ENCODE measurements around the gene KIAA1614.
"Not testable (repeated sequence)": the region's sequence is repeated elsewhere in the genome, so short reads cannot be mapped to it uniquely, and the experiment has no call there.

KIAA1614 gene

GRCh38 chr1:180954005-180954800 is 41.5 kb downstream of the KIAA1614 start:
- Histone ChIP-seq H3K9ac (ENCODE audit: low read length) (peak overlapping the region; percentile 50; the same call in 1 of the 2 replicates), H2AFZ (ENCODE audit: low read depth, low read length) (no peak overlapping the region), H3K9me3 (ENCODE audit: insufficient read depth, low read length) (no peaks in the 10 kb centered on the region), H3K4me1 (ENCODE audit: low read length) (peaks cover 6% of the 10 kb centered on the region; the same call in 1 of the 2 replicates), H3K36me3 (replicated peaks; ENCODE audit: low read depth, low read length) (peaks cover 17% of the 10 kb centered on the region), H3K27ac (ENCODE audit: low read length) (no peak overlapping the region), H4K20me1 (ENCODE audit: insufficient read depth, low read length) (0 out of 2 replicates have a peak, but pooled peaks cover 7% of the 10 kb centered on the region), H3K27me3 (ENCODE audit: low read depth, low read length) (no peaks in the 10 kb centered on the region), H3K4me3 (ENCODE audit: low read length) (peak overlapping the region; percentile 66), H3K79me2 (ENCODE audit: low read length) (no peaks in the 10 kb centered on the region), H3K4me2 (ENCODE audit: low read length) (peak overlapping the region; percentile 62)
- TF ChIP-seq CTCF (IDR thresholded peaks at IDR 0.05; ENCODE audit: low read depth, low read length) (no peak), EZH2phosphoT487 (IDR thresholded peaks at IDR 0.05; ENCODE audit: low read depth) (no peak)

DNA sequence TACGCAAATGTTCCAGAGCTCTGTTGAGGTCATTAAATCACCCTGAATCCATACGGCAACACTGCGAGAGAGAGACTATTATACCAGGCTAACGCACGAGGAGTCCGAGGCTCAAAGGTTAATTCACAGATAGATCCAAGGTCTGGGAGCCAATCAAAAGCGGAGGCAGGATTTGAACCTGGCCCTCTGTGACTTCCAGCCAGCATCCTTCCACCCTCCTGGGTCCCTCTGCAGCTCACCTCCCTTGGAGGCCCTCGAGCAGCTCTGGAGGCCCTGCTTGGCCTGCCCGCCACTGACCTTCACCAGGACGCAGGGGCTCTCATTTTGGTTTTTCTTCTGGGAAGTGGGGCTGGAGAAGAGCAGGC is 42.1 kb downstream of the KIAA1614 start:
- Histone ChIP-seq H3K4me2 (ENCODE audit: low read length) (no peak overlapping the region), H3K9ac (ENCODE audit: low read length) (no peak overlapping the region), H3K27me3 (ENCODE audit: low read depth, low read length) (no peaks in the 10 kb centered on the region), H3K4me3 (ENCODE audit: low read length) (no peak overlapping the region), H2AFZ (ENCODE audit: low read depth, low read length) (no peak overlapping the region), H3K4me1 (ENCODE audit: low read length) (peaks cover 6% of the 10 kb centered on the region; the same call in 1 of the 2 replicates), H3K9me3 (ENCODE audit: insufficient read depth, low read length) (no peaks in the 10 kb centered on the region), H4K20me1 (ENCODE audit: insufficient read depth, low read length) (0 out of 2 replicates have a peak, but pooled peaks cover 7% of the 10 kb centered on the region), H3K27ac (ENCODE audit: low read length) (no peak overlapping the region), H3K79me2 (ENCODE audit: low read length) (no peaks in the 10 kb centered on the region), H3K36me3 (replicated peaks; ENCODE audit: low read depth, low read length) (peaks cover 14% of the 10 kb centered on the region)
- TF ChIP-seq EZH2phosphoT487 (IDR thresholded peaks at IDR 0.05; ENCODE audit: low read depth), result no peak
- TF ChIP-seq CTCF (IDR thresholded peaks at IDR 0.05; ENCODE audit: low read depth, low read length), result no peak

GRCh38 chr1:180956028-180956640 is 43.4 kb downstream of the KIAA1614 start:
- Histone ChIP-seq H3K36me3 (replicated peaks; ENCODE audit: low read depth, low read length) (peaks cover 10% of the 10 kb centered on the region), H3K27me3 (ENCODE audit: low read depth, low read length) (no peaks in the 10 kb centered on the region), H3K4me3 (ENCODE audit: low read length) (no peak overlapping the region), H3K9ac (ENCODE audit: low read length) (no peak overlapping the region), H3K4me1 (ENCODE audit: low read length) (peaks cover 6% of the 10 kb centered on the region; the same call in 1 of the 2 replicates), H4K20me1 (ENCODE audit: insufficient read depth, low read length) (0 out of 2 replicates have a peak, but pooled peaks cover 7% of the 10 kb centered on the region), H2AFZ (ENCODE audit: low read depth, low read length) (no peak overlapping the region), H3K27ac (ENCODE audit: low read length) (no peak overlapping the region), H3K79me2 (ENCODE audit: low read length) (no peaks in the 10 kb centered on the region), H3K9me3 (ENCODE audit: insufficient read depth, low read length) (no peaks in the 10 kb centered on the region), H3K4me2 (ENCODE audit: low read length) (no peak overlapping the region)
- TF ChIP-seq EZH2phosphoT487 (IDR thresholded peaks at IDR 0.05; ENCODE audit: low read depth), result no peak
- no peak for TF ChIP-seq CTCF (IDR thresholded peaks at IDR 0.05; ENCODE audit: low read depth, low read length)

DNA sequence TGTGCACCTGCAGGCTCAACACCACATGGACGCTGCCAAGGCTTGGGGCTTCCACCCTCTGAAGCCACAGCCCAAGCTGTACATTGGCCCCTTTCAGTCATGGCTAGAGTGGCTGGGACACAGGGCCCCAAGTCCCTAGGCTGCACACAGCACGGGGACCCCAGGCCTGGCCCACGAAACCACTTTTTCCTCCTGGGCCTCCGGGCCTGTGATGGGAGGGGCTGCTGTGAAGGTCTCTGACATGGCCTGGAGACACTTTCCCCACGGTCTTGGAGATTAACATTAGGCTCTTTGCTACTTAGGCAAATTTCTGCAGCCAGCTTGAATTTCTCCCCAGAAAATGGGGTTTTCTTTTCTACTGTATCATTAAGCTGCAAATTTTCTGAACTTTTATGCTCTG is 46.9 kb downstream of the KIAA1614 start:
- H3K4me1 ChIP-seq (ENCODE audit: low read length); H3K9me3 ChIP-seq (ENCODE audit: insufficient read depth, low read length); H3K9ac ChIP-seq (ENCODE audit: low read length); H3K27me3 ChIP-seq (ENCODE audit: low read depth, low read length); H3K4me2 ChIP-seq (ENCODE audit: low read length); H3K79me2 ChIP-seq (ENCODE audit: low read length); H3K27ac ChIP-seq (ENCODE audit: low read length); H3K4me3 ChIP-seq (ENCODE audit: low read length); H2AFZ ChIP-seq (ENCODE audit: low read depth, low read length): not testable (repeated sequence)
- Histone ChIP-seq H4K20me1 (ENCODE audit: insufficient read depth, low read length) (0 out of 2 replicates have a peak, but pooled peaks cover 12% of the 10 kb centered on the region), H3K36me3 (replicated peaks; ENCODE audit: low read depth, low read length) (peaks cover 16% of the 10 kb centered on the region)
